H1 (cell line): Measurements from ENCODE around the gene TMC4. TPM values are rescaled to one million over a fixed set of nuclear protein-coding genes. Genes with fewer than 3 reads are reported as not detected.

ENCODE experiments used
- CTCF ChIA-PET: fragments of 300-600 bp; sonication (Branson Sonifier 250); formaldehyde crosslinking; loops from one replicate; lab custom pipeline; 2021; ENCODE audit not compliant: partially characterized antibody; lab: Charles Lee
- POLR2A ChIA-PET: fragments of 300-600 bp; sonication (Branson Sonifier 250); formaldehyde crosslinking; loops from one replicate; lab custom pipeline; 2021; ENCODE audit warnings: inconsistent platforms; ENCODE audit not compliant: partially characterized antibody; lab: Charles Lee
- DNase-seq, 2 experiments: peaks; one replicate each; pipeline versions ENCODE4 v3.0.0 to v3.0.0-alpha.2; 2010 to 2022; ENCODE audit warnings: low spot score in 2 of 2, low read depth in 1 of 2, mixed read lengths in 1 of 2
- FAIRE-seq: peaks from 2 replicates; lab custom pipeline; 2011; peaks lifted over from hg19 to GRCh38; lab: Jason Lieb, UNC
- H2AFZ ChIP-seq: 2 replicates; pipeline ENCODE4 v1.8.1; 2012; ENCODE audit warnings: low read length, inconsistent platforms
- H2AK5ac ChIP-seq: 2 replicates; pipeline ENCODE4 v1.6.1; 2013; ENCODE audit warnings: low read depth, low read length
- H2BK120ac ChIP-seq: replicated peaks from 2 replicates; pipeline ENCODE3; 2013; ENCODE audit warnings: low read depth, low read length, inconsistent platforms
- H2BK12ac ChIP-seq: 2 replicates; pipeline ENCODE4 v1.6.1; 2013; ENCODE audit warnings: low read depth, low read length
- H2BK15ac ChIP-seq: 2 replicates; pipeline ENCODE4 v1.6.1; 2013; ENCODE audit warnings: low read length
- H2BK20ac ChIP-seq: 2 replicates; pipeline ENCODE4 v1.6.1; 2013; ENCODE audit warnings: low read length
- H2BK5ac ChIP-seq: 2 replicates; pipeline ENCODE4 v1.6.1; 2013; ENCODE audit warnings: low read depth, low read length
- H3K14ac ChIP-seq: 2 replicates; pipeline ENCODE4 v1.6.1; 2013; ENCODE audit warnings: inconsistent platforms; ENCODE audit not compliant: insufficient read length
- H3K18ac ChIP-seq: 2 replicates; pipeline ENCODE4 v1.6.1; 2013; ENCODE audit warnings: low read length; ENCODE audit errors: extremely low read depth
- H3K23ac ChIP-seq: 2 replicates; pipeline ENCODE4 v1.6.1; 2013; ENCODE audit warnings: inconsistent platforms; ENCODE audit not compliant: insufficient read length
- H3K23me2 ChIP-seq: 2 replicates; pipeline ENCODE4 v1.6.1; 2013; ENCODE audit warnings: low read depth, low read length
- H3K27ac ChIP-seq: 2 replicates; pipeline ENCODE4 v1.6.1; 2011; ENCODE audit warnings: low read depth, low read length, inconsistent platforms
- H3K27me3 ChIP-seq, 4 experiments: replicated peaks in 1 of 4; 1 replicate in 1 of 4; 2 replicates in 3 of 4; pipeline versions ENCODE4 v1.6.1 to v1.8.1; 2011 to 2013; ENCODE audit warnings: low read length in 3 of 4, mild to moderate bottlenecking in 3 of 4, inconsistent platforms in 2 of 4, mixed read lengths in 2 of 4, moderate library complexity in 1 of 4; ENCODE audit not compliant: control insufficient read depth in 3 of 4, insufficient read depth in 3 of 4; ENCODE audit errors: extremely low read depth in 1 of 4
- H3K36me3 ChIP-seq, 4 experiments: 2 replicates each; pipeline versions ENCODE4 v1.6.1 to v1.8.1; 2011 to 2013; ENCODE audit warnings: mild to moderate bottlenecking in 4 of 4, low read length in 3 of 4, moderate library complexity in 2 of 4, control low read depth in 1 of 4, inconsistent platforms in 1 of 4; ENCODE audit not compliant: insufficient read depth in 4 of 4, control insufficient read depth in 2 of 4
- H3K4ac ChIP-seq: replicated peaks from 2 replicates; pipeline ENCODE3; 2013; ENCODE audit warnings: low read length, low read depth, mixed read lengths, inconsistent platforms; ENCODE audit not compliant: insufficient read length
- H3K4me1 ChIP-seq, 4 experiments: replicated peaks in 1 of 4; 1 replicate in 1 of 4; 2 replicates in 3 of 4; pipeline versions ENCODE4 v1.6.1 to v1.8.1; 2011 to 2013; ENCODE audit warnings: low read length in 3 of 4, inconsistent platforms in 2 of 4, mixed read lengths in 1 of 4; ENCODE audit not compliant: insufficient read depth in 4 of 4, control insufficient read depth in 3 of 4
- H3K4me2 ChIP-seq, 2 experiments: 2 replicates each; pipeline versions ENCODE4 v1.6.1 to v1.8.1; 2011 to 2013; ENCODE audit warnings: low read depth in 2 of 2, low read length in 2 of 2, control low read depth in 1 of 2, inconsistent platforms in 1 of 2, mild to moderate bottlenecking in 1 of 2; ENCODE audit not compliant: insufficient read depth in 1 of 2
- H3K4me3 ChIP-seq, 4 experiments: fragments of 200-600, 300-600 bp in 1 of 4; sonication (generic), shearing (Covaris generic), sonication (Bioruptor Twin) in 1 of 4; 2 replicates each; pipeline versions ENCODE4 v1.5.1 to v1.8.1; 2011 to 2016; ENCODE audit warnings: low read length in 4 of 4, low read depth in 3 of 4, control low read depth in 2 of 4, inconsistent platforms in 2 of 4, mild to moderate bottlenecking in 2 of 4, mixed read lengths in 1 of 4, moderate library complexity in 1 of 4; ENCODE audit not compliant: insufficient read depth in 2 of 4; ENCODE audit errors: extremely low read depth in 1 of 4
- H3K56ac ChIP-seq: replicated peaks from 2 replicates; pipeline ENCODE3; 2013; ENCODE audit warnings: low read depth, mild to moderate bottlenecking, mixed read lengths, low read length, inconsistent platforms; ENCODE audit not compliant: insufficient read length
- H3K79me1 ChIP-seq: 2 replicates; pipeline ENCODE4 v1.6.1; 2013; ENCODE audit warnings: low read depth, low read length, control low read depth
- H3K79me2 ChIP-seq, 2 experiments: 2 replicates each; pipeline versions ENCODE4 v1.6.1 to v1.8.1; 2012 to 2013; ENCODE audit warnings: low read length in 2 of 2, mild to moderate bottlenecking in 2 of 2, inconsistent platforms in 1 of 2; ENCODE audit not compliant: insufficient read depth in 2 of 2, control insufficient read depth in 1 of 2
- H3K9ac ChIP-seq, 4 experiments: replicated peaks in 1 of 4; 1 replicate in 1 of 4; 2 replicates in 3 of 4; pipeline versions ENCODE4 v1.6.1 to v1.8.1; 2011 to 2013; ENCODE audit warnings: low read depth in 3 of 4, low read length in 3 of 4, control low read depth in 2 of 4, mild to moderate bottlenecking in 2 of 4, moderate library complexity in 2 of 4, inconsistent platforms in 1 of 4; ENCODE audit errors: extremely low read depth in 1 of 4
- H3K9me3 ChIP-seq, 2 experiments: 2 replicates each; pipeline versions ENCODE4 v1.6.1 to v1.8.1; 2012 to 2013; ENCODE audit warnings: mild to moderate bottlenecking in 2 of 2, moderate library complexity in 2 of 2, control low read depth in 1 of 2, inconsistent platforms in 1 of 2, low read depth in 1 of 2, low read length in 1 of 2, mixed read lengths in 1 of 2; ENCODE audit not compliant: insufficient read depth in 2 of 2
- H4K20me1 ChIP-seq, 2 experiments: replicated peaks in 1 of 2; 2 replicates each; pipeline versions ENCODE3 to v1.8.1; 2011 to 2013; ENCODE audit warnings: inconsistent platforms in 2 of 2, low read length in 2 of 2, mild to moderate bottlenecking in 1 of 2; ENCODE audit not compliant: insufficient read depth in 2 of 2, control insufficient read depth in 1 of 2
- H4K5ac ChIP-seq: 2 replicates; pipeline ENCODE4 v1.6.1; 2013; ENCODE audit warnings: low read length, low read depth, mixed read lengths, inconsistent platforms; ENCODE audit not compliant: insufficient read length
- H4K8ac ChIP-seq: 2 replicates; pipeline ENCODE4 v1.8.0; 2013; ENCODE audit warnings: mild to moderate bottlenecking, moderate library complexity, low read length, inconsistent platforms; ENCODE audit not compliant: insufficient read depth; ENCODE audit errors: extremely low read depth
- H4K91ac ChIP-seq: replicated peaks from 2 replicates; pipeline ENCODE3; 2013; ENCODE audit warnings: low read length, mixed read lengths, inconsistent platforms; ENCODE audit not compliant: insufficient read length
- BCL11A ChIP-seq, 2 experiments: IDR thresholded peaks; one replicate each; pipeline ENCODE4 v1.6.1; 2011; ENCODE audit warnings: low read depth in 2 of 2, low read length in 2 of 2, mild to moderate bottlenecking in 2 of 2
- CHD1 ChIP-seq: IDR thresholded peaks from 2 replicates; pipeline ENCODE4 v1.6.1; 2012; ENCODE audit warnings: low read depth, low read length, improper control_type of control experiment
- CREB1 ChIP-seq: IDR thresholded peaks from 2 replicates; pipeline ENCODE4 v1.6.1; 2012; ENCODE audit warnings: inconsistent platforms
- RAD21 ChIP-seq, 2 experiments: IDR thresholded peaks in 1 of 2; conservative IDR thresholded peaks in 1 of 2; 2 replicates each; pipeline ENCODE4 v1.6.1; 2011; ENCODE audit warnings: low read depth in 2 of 2, low read length in 2 of 2, improper control_type of control experiment in 1 of 2, inconsistent platforms in 1 of 2, mild to moderate bottlenecking in 1 of 2, moderate library complexity in 1 of 2
- RBBP5 ChIP-seq: IDR thresholded peaks from 2 replicates; pipeline ENCODE4 v1.7.1; 2012; ENCODE audit warnings: low read depth, mild to moderate bottlenecking, inconsistent platforms, low read length, moderate library complexity, borderline replicate concordance
- SP4 ChIP-seq: IDR thresholded peaks from 2 replicates; pipeline ENCODE4 v1.6.1; 2012; ENCODE audit warnings: low read length, inconsistent platforms
- TAF1 ChIP-seq: IDR thresholded peaks from 2 replicates; pipeline ENCODE4 v1.6.1; 2011; ENCODE audit warnings: mild to moderate bottlenecking, low read depth, low read length
- TBP ChIP-seq: IDR thresholded peaks from 2 replicates; pipeline ENCODE4 v1.6.1; 2011; ENCODE audit warnings: low read depth, low read length, improper control_type of control experiment
- WGBS, 2 experiments: shearing (Covaris generic) in 1 of 2; methylation state at CpG; one replicate each; pipeline versions ENCODE4 v1.1.6 to v1.1.7; 2013 to 2015; ENCODE audit warnings: low lambda C conversion rate in 2 of 2, mixed read lengths in 2 of 2, inconsistent platforms in 1 of 2, low coverage in 1 of 2, missing lambda C conversion rate in 1 of 2; ENCODE audit not compliant: insufficient replicate concordance in 2 of 2, insufficient coverage in 1 of 2, insufficient read length in 1 of 2; ENCODE audit errors: extremely low coverage in 1 of 2, missing lambda C conversion rate in 1 of 2; 5-methylcytosine and 5-hydroxymethylcytosine counted together
- polyA plus RNA-seq, 7 experiments: library from polyadenylated mRNA; depleted of rRNA in 3 of 7; stranded (reverse) in 5 of 7; unstranded in 2 of 7; fragments of >200 nt in 5 of 7; fragments of 200-250 nt in 2 of 7; gene quantifications; 1 replicate in 5 of 7; 2 replicates in 1 of 7; 4 replicates in 1 of 7; pipeline versions ENCODE4 v1.2.1 to v1.2.3, GENCODE V29; 2011 to 2013; ENCODE audit warnings: missing spikeins in 2 of 7, mixed read lengths in 2 of 7
- total RNA-seq: library from RNA; stranded (reverse); fragmentation: NEBNext Ultra II Directional; extraction: Animal tissue kit (Norgen Biotek cat#: 25700); gene quantifications from 2 replicates; pipeline ENCODE4 v1.2.1, GENCODE V29; 2021
- TF ChIP-seq, protein P1 (sequence below): IDR thresholded peaks from 2 replicates; pipeline ENCODE4 v1.6.1; 2011; ENCODE audit warnings: low read depth, mild to moderate bottlenecking, low read length; ENCODE audit not compliant: insufficient read depth

Gene TMC4
- total and polyA plus RNA-seq, 2 of the 8 experiments (the other 6 are each of a cell fraction or from before 2014, with no cell fraction given) = 5.5 to 6.3 TPM

DNA sequence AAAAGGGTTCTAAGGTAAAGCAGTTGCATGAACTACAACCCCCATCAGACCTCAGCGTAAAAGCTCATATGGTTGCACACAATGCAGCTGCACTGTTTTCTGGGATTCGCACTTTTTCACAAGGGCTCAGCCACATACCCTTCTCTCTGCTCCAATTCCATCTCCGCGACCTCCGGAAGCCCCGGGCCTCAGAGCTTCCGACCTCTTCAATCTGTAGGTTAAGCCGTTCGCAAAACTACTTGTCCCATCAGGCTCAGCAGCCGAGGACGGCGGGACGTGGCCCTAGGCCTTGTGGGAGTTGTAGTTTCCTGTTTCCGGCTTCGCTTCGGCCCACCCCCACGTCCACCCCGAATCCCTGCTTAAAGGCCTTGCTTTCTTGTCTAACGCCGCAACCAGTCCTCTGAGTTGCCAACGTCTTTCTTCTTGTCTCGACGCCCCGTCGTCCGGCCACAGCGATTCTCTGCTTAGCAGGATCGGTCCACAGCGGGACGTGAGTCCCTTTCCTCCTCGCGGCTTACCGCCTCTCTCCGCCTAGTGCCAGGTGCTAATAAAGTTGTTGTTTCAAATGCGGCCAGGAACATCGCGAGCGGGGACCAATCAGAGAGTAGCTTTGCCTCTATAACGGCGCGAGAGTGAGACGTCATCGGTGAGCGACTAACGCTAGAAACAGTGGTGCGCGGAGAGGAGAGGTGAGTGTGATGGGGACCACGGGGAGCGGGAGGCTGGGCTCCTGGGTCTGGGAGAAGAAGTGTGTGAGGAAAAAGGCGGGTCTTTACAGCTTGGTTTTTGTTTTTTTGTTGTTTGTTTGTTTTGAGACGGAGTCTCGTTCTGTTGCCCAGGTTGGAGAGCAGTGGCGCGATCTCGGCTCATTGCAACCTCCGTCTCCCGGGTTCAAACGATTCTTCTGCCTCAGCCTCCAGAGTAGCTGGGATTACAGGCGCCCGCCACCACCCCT, 57.6 kb downstream of the TMC4 start, which contains the start of the genes PRPF31 and TFPT:
Gene PRPF31 (plus strand): TSS at position 646 of the 955 bp plus-strand sequence. CDS start 2,525 bp downstream, outside the sequence.
Gene TFPT (minus strand): TSS at position 549 of the 955 bp plus-strand sequence. CDS start 388 bp downstream, at position 161.
- Histone ChIP-seq H3K9me3 (no peaks in the 10 kb centered on the region), H3K4me3 (peak within 1 kb of the TSS; percentile 74 to 100 (median 94)), H4K20me1 (peaks cover 0 to 5% of the 10 kb centered on the region in 2 experiments), H3K9ac (peak within 1 kb of the TSS; percentile 70 to 94 (median 92)), H3K27ac (peak within 1 kb of the TSS; percentile 92), H4K91ac (no peak within 1 kb of the TSS), H3K23me2 (peaks cover 7% of the 10 kb centered on the region), H3K23ac (no peak within 1 kb of the TSS), H2BK20ac (no peak within 1 kb of the TSS), H3K79me1 (peaks cover 12% of the 10 kb centered on the region), H2BK120ac (no peak within 1 kb of the TSS), H3K4me1 (peaks cover 0 to 7% (median 2%) of the 10 kb centered on the region in 4 experiments; a peak in 3 of 7 replicates), H3K14ac (no peak within 1 kb of the TSS), H3K36me3 (peaks cover 5 to 20% (median 14%) of the 10 kb centered on the region in 4 experiments; a peak in 7 of 8 replicates), H4K8ac (peak within 1 kb of the TSS; percentile 90; the same call in 1 of the 2 replicates), H3K4me2 (peak within 1 kb of the TSS; percentile 77 to 81), H2BK12ac (no peak within 1 kb of the TSS), H2AFZ (peak within 1 kb of the TSS; percentile 99; the same call in 1 of the 2 replicates), H4K5ac (peak within 1 kb of the TSS; percentile 90), H3K79me2 (peaks cover 0 to 10% of the 10 kb centered on the region in 2 experiments; a peak in 2 of 4 replicates), H2AK5ac (0 out of 2 replicates have a peak within 1 kb of the TSS, but pooled peaks have one; percentile 16), H3K56ac (peak within 1 kb of the TSS; percentile 86), H3K27me3 (no peaks in the 10 kb centered on the region), H2BK5ac (peak within 1 kb of the TSS; percentile 95), H2BK15ac (no peak within 1 kb of the TSS), H3K4ac (no peak within 1 kb of the TSS), H3K18ac (peak within 1 kb of the TSS; percentile 97; the same call in 1 of the 2 replicates)
- FAIRE-seq (peak; percentile 93), DNase-seq (peak; percentile 87 to 96)
- ChIA-PET POLR2A (interaction anchor here (0.6 to 6.6 kb wide), 30 partner anchors 10 to 330 kb away, joined by 3 to 116 read pairs (median 5); partner anchors contain the start of genes CNOT3, LENG1, MYADM and NDUFA3), CTCF (interaction anchor here (0.6 to 1.5 kb wide), 3 partner anchors 14 to 1568 kb away, joined by 3 to 4 read pairs (median 3); no protein-coding TSS in a partner anchor)
- WGBS, 2 experiments = 2% methylated on average over 57 of the region's 60 CpGs; no CpG with 5 or more reads in 1 of the 2 experiments
- TF ChIP-seq TAF1 (peak; percentile 96), RBBP5 (peak; percentile 73), BCL11A (IDR thresholded peaks at IDR 0.05; ENCODE audit: low read depth in 2 of 2, low read length in 2 of 2) (no peak), RAD21 (IDR thresholded peaks at IDR 0.05 in 1 of 2, conservative IDR thresholded peaks at IDR 0.05 in 1 of 2; ENCODE audit: low read depth in 2 of 2, low read length in 2 of 2) (no peak), CREB1 (peak; percentile 99), CHD1 (no peak), SP4 (peak; percentile 65; the same call in 1 of the 2 replicates), TBP (peak; percentile 94)
- TF ChIP-seq, protein P1, sequence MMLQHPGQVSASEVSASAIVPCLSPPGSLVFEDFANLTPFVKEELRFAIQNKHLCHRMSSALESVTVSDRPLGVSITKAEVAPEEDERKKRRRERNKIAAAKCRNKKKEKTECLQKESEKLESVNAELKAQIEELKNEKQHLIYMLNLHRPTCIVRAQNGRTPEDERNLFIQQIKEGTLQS = peak; percentile 97
